HCT116 (cell line): Measurements from ENCODE around the gene SP9. TPM values are rescaled to one million over a fixed set of nuclear protein-coding genes. Genes with fewer than 3 reads are reported as not detected.
"Not testable (repeated sequence)": the region's sequence is repeated elsewhere in the genome, so short reads cannot be mapped to it uniquely, and the experiment has no call there.

Source experiments
- ATAC-seq: fragments of 200-7000 bp; cut with Tn5 transposase; 2 replicates; pipeline ENCODE4 v1.9.1; 2020; ENCODE audit warnings: mild to moderate bottlenecking, moderate library complexity
- BruUV-seq: library from RNA; stranded (reverse); fragments of 400-500 nt; replicated peaks from 2 replicates; lab custom pipeline; 2021; lab: Mats Ljungman, UMichigan
- CTCF ChIA-PET: fragments of 300-600 bp; sonication (Branson Sonifier 250); formaldehyde crosslinking; loops from one replicate; lab custom pipeline; 2021; ENCODE audit warnings: antibody characterized with exemption; lab: Charles Lee
- POLR2A ChIA-PET: fragments of 300-600, 350-600 bp; sonication (Branson Sonifier 250); formaldehyde crosslinking; loops from one replicate; lab custom pipeline; 2021; ENCODE audit warnings: antibody characterized with exemption; lab: Charles Lee
- RAD21 ChIA-PET, 2 experiments: fragments of 300-600 bp; sonication (Branson Sonifier 250); formaldehyde crosslinking; loops; one replicate each; lab custom pipeline; 2023; ENCODE audit warnings: low total read pairs in 2 of 2; ENCODE audit not compliant: uncharacterized antibody in 2 of 2, unreplicated experiment in 2 of 2, low non-redundant PET in 1 of 2; lab: Charles Lee
- DNase-seq: peaks from one replicate; pipeline ENCODE4 v3.0.0-alpha.2; 2010; ENCODE audit warnings: low read depth, low spot score
- H2AFZ ChIP-seq: fragments of 200-600 bp; shearing (Covaris generic), sonication (generic); 2 replicates; pipeline ENCODE4 v1.6.1; 2017; ENCODE audit warnings: low read depth, mixed run types, mixed read lengths, antibody characterized with exemption, low read length; ENCODE audit not compliant: poor library complexity, severe bottlenecking
- H3K27ac ChIP-seq: 2 replicates; pipeline ENCODE4 v1.5.1; 2012; ENCODE audit warnings: low read depth, low read length
- H3K27me3 ChIP-seq: fragments of 200-600 bp; sonication (generic); 2 replicates; pipeline ENCODE4 v1.6.1; 2016; ENCODE audit warnings: mixed run types, low read length, mixed read lengths; ENCODE audit not compliant: insufficient read depth
- H3K36me3 ChIP-seq, 2 experiments: fragments of 200-500 bp in 1 of 2; fragments of 200-600 bp in 1 of 2; sonication (Bioruptor generic) in 1 of 2; sonication (generic) in 1 of 2; 2 replicates each; pipeline versions ENCODE4 v1.5.1 to v1.6.1; 2014 to 2016; ENCODE audit warnings: low read length in 2 of 2, inconsistent platforms in 1 of 2, mixed read lengths in 1 of 2, mixed run types in 1 of 2; ENCODE audit not compliant: insufficient read depth in 2 of 2, control insufficient read depth in 1 of 2
- H3K4me1 ChIP-seq, 2 experiments: fragments of 200-600 bp in 1 of 2; sonication (generic) in 1 of 2; 2 replicates each; pipeline versions ENCODE4 v1.5.1 to v1.6.1; 2012 to 2017; ENCODE audit warnings: low read length in 2 of 2, inconsistent platforms in 1 of 2, mild to moderate bottlenecking in 1 of 2, mixed read lengths in 1 of 2, mixed run types in 1 of 2, moderate library complexity in 1 of 2; ENCODE audit not compliant: insufficient read depth in 2 of 2, control insufficient read depth in 1 of 2
- H3K4me2 ChIP-seq: fragments of 200-600 bp; sonication (generic); 2 replicates; pipeline ENCODE4 v1.6.1; 2017; ENCODE audit warnings: mixed run types, low read length, mixed read lengths
- H3K4me3 ChIP-seq, 2 experiments: fragments of 200-600 bp in 1 of 2; sonication (generic) in 1 of 2; replicated peaks in 1 of 2; 2 replicates each; pipeline ENCODE4 v1.5.1; 2011 to 2016; ENCODE audit warnings: low read length in 2 of 2, control low read depth in 1 of 2, low read depth in 1 of 2, mild to moderate bottlenecking in 1 of 2, mixed read lengths in 1 of 2, mixed run types in 1 of 2
- H3K79me2 ChIP-seq: fragments of 200-600 bp; sonication (generic); 2 replicates; pipeline ENCODE4 v1.6.1; 2017; ENCODE audit warnings: mild to moderate bottlenecking, mixed run types, low read length, moderate library complexity, mixed read lengths; ENCODE audit not compliant: insufficient read depth
- H3K9ac ChIP-seq: fragments of 200-600 bp; sonication (generic); 2 replicates; pipeline ENCODE4 v1.6.1; 2016; ENCODE audit warnings: low read length, mixed read lengths
- H3K9me2 ChIP-seq: fragments of 200-600 bp; sonication (generic), shearing (Covaris generic); 2 replicates; pipeline ENCODE4 v1.6.1; 2017; ENCODE audit warnings: mixed run types, mild to moderate bottlenecking, moderate library complexity; ENCODE audit not compliant: insufficient read depth
- H3K9me3 ChIP-seq, 2 experiments: fragments of 200-500 bp in 1 of 2; fragments of 200-600 bp in 1 of 2; sonication (Bioruptor generic) in 1 of 2; sonication (generic) in 1 of 2; 2 replicates each; pipeline ENCODE4 v1.6.1; 2014 to 2017; ENCODE audit warnings: low read length in 2 of 2, mixed read lengths in 2 of 2, inconsistent platforms in 1 of 2, low read depth in 1 of 2, mild to moderate bottlenecking in 1 of 2, mixed run types in 1 of 2, moderate library complexity in 1 of 2; ENCODE audit not compliant: control insufficient read depth in 1 of 2, insufficient read depth in 1 of 2
- H4K20me1 ChIP-seq: fragments of 200-600 bp; sonication (generic), shearing (Covaris generic); 2 replicates; pipeline ENCODE4 v1.6.1; 2017; ENCODE audit warnings: mixed run types, mild to moderate bottlenecking, moderate library complexity; ENCODE audit not compliant: insufficient read depth
- CBX3 ChIP-seq: IDR thresholded peaks from 2 replicates; pipeline ENCODE4 v1.6.1; 2012; ENCODE audit warnings: low read depth
- ELF1 ChIP-seq: IDR thresholded peaks from 2 replicates; pipeline ENCODE4 v1.6.1; 2012; ENCODE audit warnings: low read depth, borderline replicate concordance
- SIN3A ChIP-seq: IDR thresholded peaks from 2 replicates; pipeline ENCODE4 v1.6.1; 2012; ENCODE audit warnings: low read depth
- SP1 ChIP-seq: IDR thresholded peaks from 2 replicates; pipeline ENCODE4 v1.6.1; 2012; ENCODE audit warnings: low read depth
- TCF7L2 ChIP-seq: IDR thresholded peaks from 2 replicates; pipeline ENCODE4 v1.7.0; 2011; ENCODE audit warnings: borderline replicate concordance, inconsistent platforms; ENCODE audit not compliant: insufficient read depth, insufficient read length; ENCODE audit errors: extremely low read depth
- ZBTB33 ChIP-seq: IDR thresholded peaks from 2 replicates; pipeline ENCODE4 v1.6.1; 2011; ENCODE audit warnings: mild to moderate bottlenecking, low read length, moderate library complexity; ENCODE audit not compliant: insufficient replicate concordance; ENCODE audit errors: extremely low read depth
- intact Hi-C: fragments of 100-400 bp; cut with micrococcal nuclease; formaldehyde crosslinking; loops from 2 replicates; pipeline ENCODE4 v1.10.0; 2022
- total RNA-seq: library from RNA; stranded (reverse); gene quantifications from one replicate; pipeline ENCODE4 v1.2.1, GENCODE V29; 2021; ENCODE audit not compliant: unreplicated experiment
- TF ChIP-seq, protein P1 (sequence below), 3 experiments: fragments of 200-600 bp in 1 of 3; sonication (generic) in 1 of 3; IDR thresholded peaks in 2 of 3; conservative IDR thresholded peaks in 1 of 3; 2 replicates each; pipeline ENCODE4 v1.5.1; 2012 to 2017; ENCODE audit warnings: low read depth in 2 of 3, low read length in 2 of 3, antibody characterized with exemption in 1 of 3, borderline replicate concordance in 1 of 3, control low read depth in 1 of 3, mild to moderate bottlenecking in 1 of 3, mixed read lengths in 1 of 3, mixed run types in 1 of 3, moderate library complexity in 1 of 3; ENCODE audit not compliant: insufficient read depth in 1 of 3

Gene SP9
- total RNA-seq, 1 experiment from 2014 or later: 0.69 TPM

GRCh38 chr2:174353004-174353403, 18.2 kb downstream of the SP9 start:
- Histone ChIP-seq H3K27me3 (no peaks in the 10 kb centered on the region), H4K20me1 (no peaks in the 10 kb centered on the region; the same call in 1 of the 2 replicates), H3K9me2 (no peaks in the 10 kb centered on the region), H3K9ac (no peak overlapping the region), H3K4me3 (no peak overlapping the region), H3K9me3 (no peaks in the 10 kb centered on the region), H3K36me3 (peaks cover 0 to 8% of the 10 kb centered on the region in 2 experiments; a peak in 1 of 4 replicates), H2AFZ (no peak overlapping the region), H3K4me2 (no peak overlapping the region), H3K4me1 (no peaks in the 10 kb centered on the region), H3K79me2 (no peaks in the 10 kb centered on the region), H3K27ac (no peak overlapping the region)
- intact Hi-C loops: no loop called here
- ChIA-PET CTCF (no interaction called here), RAD21 (no interaction called here), POLR2A (no interaction called here)
- ATAC-seq (no peak), DNase-seq (no peak)
- no TSS peak for BruUV-seq
- TF ChIP-seq, protein P1, sequence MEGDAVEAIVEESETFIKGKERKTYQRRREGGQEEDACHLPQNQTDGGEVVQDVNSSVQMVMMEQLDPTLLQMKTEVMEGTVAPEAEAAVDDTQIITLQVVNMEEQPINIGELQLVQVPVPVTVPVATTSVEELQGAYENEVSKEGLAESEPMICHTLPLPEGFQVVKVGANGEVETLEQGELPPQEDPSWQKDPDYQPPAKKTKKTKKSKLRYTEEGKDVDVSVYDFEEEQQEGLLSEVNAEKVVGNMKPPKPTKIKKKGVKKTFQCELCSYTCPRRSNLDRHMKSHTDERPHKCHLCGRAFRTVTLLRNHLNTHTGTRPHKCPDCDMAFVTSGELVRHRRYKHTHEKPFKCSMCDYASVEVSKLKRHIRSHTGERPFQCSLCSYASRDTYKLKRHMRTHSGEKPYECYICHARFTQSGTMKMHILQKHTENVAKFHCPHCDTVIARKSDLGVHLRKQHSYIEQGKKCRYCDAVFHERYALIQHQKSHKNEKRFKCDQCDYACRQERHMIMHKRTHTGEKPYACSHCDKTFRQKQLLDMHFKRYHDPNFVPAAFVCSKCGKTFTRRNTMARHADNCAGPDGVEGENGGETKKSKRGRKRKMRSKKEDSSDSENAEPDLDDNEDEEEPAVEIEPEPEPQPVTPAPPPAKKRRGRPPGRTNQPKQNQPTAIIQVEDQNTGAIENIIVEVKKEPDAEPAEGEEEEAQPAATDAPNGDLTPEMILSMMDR (IDR thresholded peaks at IDR 0.05 in 2 of 3, conservative IDR thresholded peaks at IDR 0.05 in 1 of 3; ENCODE audit: borderline replicate concordance in 1 of 3, insufficient read depth in 1 of 3, low read depth in 2 of 3, low read length in 2 of 3): no peak
- TF ChIP-seq ELF1: no peak
- TF ChIP-seq, all 23 proteins: peak for 0

- intact Hi-C loops: no loop called here
- TF ChIP-seq CBX3 (no peak), SP1 (no peak), SIN3A (no peak), ZBTB33 (no peak), TCF7L2 (no peak)
- Histone ChIP-seq H3K79me2 (no peaks in the 10 kb centered on the region), H2AFZ (no peak overlapping the region), H4K20me1 (no peaks in the 10 kb centered on the region; the same call in 1 of the 2 replicates), H3K4me2 (no peak overlapping the region), H3K27ac (no peak overlapping the region), H3K27me3 (no peaks in the 10 kb centered on the region), H3K9me2 (no peaks in the 10 kb centered on the region), H3K9me3 (no peaks in the 10 kb centered on the region), H3K4me3 (no peak overlapping the region), H3K36me3 (no peaks in the 10 kb centered on the region), H3K9ac (no peak overlapping the region), H3K4me1 (no peaks in the 10 kb centered on the region)
- ChIA-PET RAD21 (no interaction called here), CTCF (no interaction called here), POLR2A (no interaction called here)
- no TSS peak for BruUV-seq
- DNase-seq (no peak), ATAC-seq (no peak)
Measured at GRCh38 chr2:174356347-174356746, 21.6 kb downstream of the SP9 start.

GRCh38 chr2:174359663-174360062, 24.9 kb downstream of the SP9 start:
- H3K27ac ChIP-seq, H3K9me3 ChIP-seq, H3K36me3 ChIP-seq, ATAC-seq, H3K9me2 ChIP-seq, H3K4me1 ChIP-seq, BruUV-seq, intact Hi-C loops, H3K4me3 ChIP-seq, H3K4me2 ChIP-seq, CTCF ChIA-PET, H4K20me1 ChIP-seq, DNase-seq, H3K9ac ChIP-seq, H2AFZ ChIP-seq, H3K79me2 ChIP-seq, POLR2A ChIA-PET, RAD21 ChIA-PET, H3K27me3 ChIP-seq: not testable (repeated sequence)
